ENCODE data around the gene VEGFC.

DNA sequence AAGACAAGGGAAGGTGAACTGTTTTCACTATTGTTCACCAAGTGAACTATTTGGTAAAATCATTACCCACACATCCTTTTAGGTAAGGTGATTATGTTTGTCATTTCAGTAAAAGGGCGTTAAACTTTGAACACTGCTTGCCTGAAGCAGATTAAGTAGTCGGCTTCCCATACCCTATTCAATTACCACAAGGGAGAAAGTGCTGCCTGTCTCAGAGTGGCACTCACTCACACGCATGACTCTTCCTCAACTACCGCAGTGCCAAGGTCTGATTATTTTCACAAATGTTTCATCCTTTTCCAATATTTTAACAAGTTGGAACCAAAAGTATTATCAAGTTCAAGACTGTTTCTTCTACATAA is 11.0 kb downstream of the VEGFC start:
- TF ChIP-seq, protein P1, sequence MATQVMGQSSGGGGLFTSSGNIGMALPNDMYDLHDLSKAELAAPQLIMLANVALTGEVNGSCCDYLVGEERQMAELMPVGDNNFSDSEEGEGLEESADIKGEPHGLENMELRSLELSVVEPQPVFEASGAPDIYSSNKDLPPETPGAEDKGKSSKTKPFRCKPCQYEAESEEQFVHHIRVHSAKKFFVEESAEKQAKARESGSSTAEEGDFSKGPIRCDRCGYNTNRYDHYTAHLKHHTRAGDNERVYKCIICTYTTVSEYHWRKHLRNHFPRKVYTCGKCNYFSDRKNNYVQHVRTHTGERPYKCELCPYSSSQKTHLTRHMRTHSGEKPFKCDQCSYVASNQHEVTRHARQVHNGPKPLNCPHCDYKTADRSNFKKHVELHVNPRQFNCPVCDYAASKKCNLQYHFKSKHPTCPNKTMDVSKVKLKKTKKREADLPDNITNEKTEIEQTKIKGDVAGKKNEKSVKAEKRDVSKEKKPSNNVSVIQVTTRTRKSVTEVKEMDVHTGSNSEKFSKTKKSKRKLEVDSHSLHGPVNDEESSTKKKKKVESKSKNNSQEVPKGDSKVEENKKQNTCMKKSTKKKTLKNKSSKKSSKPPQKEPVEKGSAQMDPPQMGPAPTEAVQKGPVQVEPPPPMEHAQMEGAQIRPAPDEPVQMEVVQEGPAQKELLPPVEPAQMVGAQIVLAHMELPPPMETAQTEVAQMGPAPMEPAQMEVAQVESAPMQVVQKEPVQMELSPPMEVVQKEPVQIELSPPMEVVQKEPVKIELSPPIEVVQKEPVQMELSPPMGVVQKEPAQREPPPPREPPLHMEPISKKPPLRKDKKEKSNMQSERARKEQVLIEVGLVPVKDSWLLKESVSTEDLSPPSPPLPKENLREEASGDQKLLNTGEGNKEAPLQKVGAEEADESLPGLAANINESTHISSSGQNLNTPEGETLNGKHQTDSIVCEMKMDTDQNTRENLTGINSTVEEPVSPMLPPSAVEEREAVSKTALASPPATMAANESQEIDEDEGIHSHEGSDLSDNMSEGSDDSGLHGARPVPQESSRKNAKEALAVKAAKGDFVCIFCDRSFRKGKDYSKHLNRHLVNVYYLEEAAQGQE (IDR thresholded peaks at IDR 0.05; ENCODE audit: borderline replicate concordance), result no peak
- no peak for TF ChIP-seq EP300 (conservative IDR thresholded peaks at IDR 0.05; ENCODE audit: poor library complexity, severe bottlenecking)
- no peak for TF ChIP-seq POLR2AphosphoS5 (IDR thresholded peaks at IDR 0.05)
- TF ChIP-seq EZH2 (IDR thresholded peaks at IDR 0.05; ENCODE audit: borderline replicate concordance, insufficient read depth, low read length, poor library complexity, severe bottlenecking), result no peak
- TF ChIP-seq, protein P2, sequence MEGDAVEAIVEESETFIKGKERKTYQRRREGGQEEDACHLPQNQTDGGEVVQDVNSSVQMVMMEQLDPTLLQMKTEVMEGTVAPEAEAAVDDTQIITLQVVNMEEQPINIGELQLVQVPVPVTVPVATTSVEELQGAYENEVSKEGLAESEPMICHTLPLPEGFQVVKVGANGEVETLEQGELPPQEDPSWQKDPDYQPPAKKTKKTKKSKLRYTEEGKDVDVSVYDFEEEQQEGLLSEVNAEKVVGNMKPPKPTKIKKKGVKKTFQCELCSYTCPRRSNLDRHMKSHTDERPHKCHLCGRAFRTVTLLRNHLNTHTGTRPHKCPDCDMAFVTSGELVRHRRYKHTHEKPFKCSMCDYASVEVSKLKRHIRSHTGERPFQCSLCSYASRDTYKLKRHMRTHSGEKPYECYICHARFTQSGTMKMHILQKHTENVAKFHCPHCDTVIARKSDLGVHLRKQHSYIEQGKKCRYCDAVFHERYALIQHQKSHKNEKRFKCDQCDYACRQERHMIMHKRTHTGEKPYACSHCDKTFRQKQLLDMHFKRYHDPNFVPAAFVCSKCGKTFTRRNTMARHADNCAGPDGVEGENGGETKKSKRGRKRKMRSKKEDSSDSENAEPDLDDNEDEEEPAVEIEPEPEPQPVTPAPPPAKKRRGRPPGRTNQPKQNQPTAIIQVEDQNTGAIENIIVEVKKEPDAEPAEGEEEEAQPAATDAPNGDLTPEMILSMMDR (IDR thresholded peaks at IDR 0.05; ENCODE audit: poor library complexity, severe bottlenecking), result no peak
- TF ChIP-seq TAF1 (IDR thresholded peaks at IDR 0.05; ENCODE audit: low read depth), result no peak

Data from neural cell (in vitro differentiated cells).